ENCODE measurements around the gene B3GNT8. TPM values are rescaled to one million over a fixed set of nuclear protein-coding genes. Genes with fewer than 3 reads are reported as not detected.

The B3GNT8 gene
- total RNA-seq, 1 experiment from 2014 or later = 3.7 TPM

- no peak overlapping the region for H3K4me3 Mint-ChIP-seq (ENCODE audit: unreplicated experiment)
- Histone ChIP-seq H3K27me3 (replicated peaks; ENCODE audit: control insufficient read depth, insufficient read depth, low read length) (no peaks in the 10 kb centered on the region), H3K9me3 (no peaks in the 10 kb centered on the region), H3K4me3 (ENCODE audit: low read depth, low read length) (no peak overlapping the region), H3K36me3 (ENCODE audit: control insufficient read depth, insufficient read depth, low read length) (peaks cover 1% of the 10 kb centered on the region), H3K4me1 (peaks cover 8% of the 10 kb centered on the region; the same call in 1 of the 2 replicates)
- intact Hi-C loops (cut with micrococcal nuclease; ENCODE audit: unreplicated experiment) = no loop called here
- ChIA-PET POLR2A (no interaction called here), CTCF (no interaction called here)
- H3K36me3 Mint-ChIP-seq (ENCODE audit: insufficient read depth, unreplicated experiment) = peaks cover 29% of the 10 kb centered on the region
- H3K4me1 Mint-ChIP-seq (ENCODE audit: low read depth, unreplicated experiment) = peaks cover 8% of the 10 kb centered on the region
- H3K9me3 Mint-ChIP-seq (ENCODE audit: unreplicated experiment) = no peaks in the 10 kb centered on the region
- TF ChIP-seq CTCF (IDR thresholded peaks at IDR 0.05; ENCODE audit: insufficient read depth in 1 of 2, low read depth in 1 of 2, low read length in 1 of 2, severe bottlenecking in 1 of 2, unreplicated experiment in 1 of 2) = no peak
- H3K27me3 Mint-ChIP-seq (ENCODE audit: insufficient read depth, unreplicated experiment) = no peaks in the 10 kb centered on the region
- BruUV-seq (replicated peaks) = no TSS peak
- DNase-seq = no peak
- no peak overlapping the region for H3K27ac Mint-ChIP-seq (ENCODE audit: unreplicated experiment)
Measured at GRCh38 chr19:41422456-41422855, 4.7 kb downstream of the B3GNT8 start.

- TF ChIP-seq CTCF (IDR thresholded peaks at IDR 0.05; ENCODE audit: insufficient read depth in 1 of 2, low read depth in 1 of 2, low read length in 1 of 2, severe bottlenecking in 1 of 2, unreplicated experiment in 1 of 2) = no peak
- Mint-ChIP-seq H3K27ac (ENCODE audit: unreplicated experiment) (no peak overlapping the region), H3K27me3 (ENCODE audit: insufficient read depth, unreplicated experiment) (no peaks in the 10 kb centered on the region), H3K4me3 (ENCODE audit: unreplicated experiment) (no peak overlapping the region), H3K9me3 (ENCODE audit: unreplicated experiment) (no peaks in the 10 kb centered on the region), H3K4me1 (ENCODE audit: low read depth, unreplicated experiment) (peaks cover 4% of the 10 kb centered on the region), H3K36me3 (ENCODE audit: insufficient read depth, unreplicated experiment) (peaks cover 27% of the 10 kb centered on the region)
- no peaks in the 10 kb centered on the region for H3K27me3 ChIP-seq (replicated peaks; ENCODE audit: control insufficient read depth, insufficient read depth, low read length)
- ChIA-PET POLR2A (no interaction called here), CTCF (no interaction called here)
- intact Hi-C loops (cut with micrococcal nuclease; ENCODE audit: unreplicated experiment) = no loop called here
- peaks cover 1% of the 10 kb centered on the region for H3K36me3 ChIP-seq (ENCODE audit: control insufficient read depth, insufficient read depth, low read length)
- H3K4me3 ChIP-seq (ENCODE audit: low read depth, low read length) = no peak overlapping the region
- no peak for DNase-seq
- no peaks in the 10 kb centered on the region for H3K9me3 ChIP-seq
- 0 out of 2 replicates have a peak, but pooled peaks cover 6% of the 10 kb centered on the region for H3K4me1 ChIP-seq
- BruUV-seq (replicated peaks) = no TSS peak
Measured at GRCh38 chr19:41421973-41422372, 5.2 kb downstream of the B3GNT8 start.

GRCh38 chr19:41421314-41421713 is 5.9 kb downstream of the B3GNT8 start:
- intact Hi-C loops (cut with micrococcal nuclease; ENCODE audit: unreplicated experiment) = no loop called here
- Mint-ChIP-seq H3K4me3 (ENCODE audit: unreplicated experiment) (no peak overlapping the region), H3K36me3 (ENCODE audit: insufficient read depth, unreplicated experiment) (peaks cover 20% of the 10 kb centered on the region), H3K27ac (ENCODE audit: unreplicated experiment) (no peak overlapping the region), H3K9me3 (ENCODE audit: unreplicated experiment) (no peaks in the 10 kb centered on the region), H3K4me1 (ENCODE audit: low read depth, unreplicated experiment) (no peaks in the 10 kb centered on the region), H3K27me3 (ENCODE audit: insufficient read depth, unreplicated experiment) (no peaks in the 10 kb centered on the region)
- H3K27me3 ChIP-seq (replicated peaks; ENCODE audit: control insufficient read depth, insufficient read depth, low read length) = no peaks in the 10 kb centered on the region
- H3K9me3 ChIP-seq = no peaks in the 10 kb centered on the region
- no TSS peak for BruUV-seq (replicated peaks)
- peaks cover 1% of the 10 kb centered on the region for H3K36me3 ChIP-seq (ENCODE audit: control insufficient read depth, insufficient read depth, low read length)
- no peaks in the 10 kb centered on the region for H3K4me1 ChIP-seq
- H3K4me3 ChIP-seq (ENCODE audit: low read depth, low read length) = no peak overlapping the region
- POLR2A ChIA-PET = interaction anchor here (1.0 to 1.1 kb wide), 2 partner anchors 12 to 18 kb away, joined by 3 to 8 read pairs; no protein-coding TSS in a partner anchor
- no peak for TF ChIP-seq CTCF (IDR thresholded peaks at IDR 0.05; ENCODE audit: insufficient read depth in 1 of 2, low read depth in 1 of 2, low read length in 1 of 2, severe bottlenecking in 1 of 2, unreplicated experiment in 1 of 2)
- DNase-seq = no peak
- CTCF ChIA-PET = interaction anchor here (0.9 kb wide), 1 partner anchor 69 kb away, joined by 3 read pairs; no protein-coding TSS in a partner anchor

All from Caco-2 (cell line).